HG02798 (cell line): ENCODE measurements around the gene HBEGF.
"Not testable (repeated sequence)": the region's sequence is repeated elsewhere in the genome, so short reads cannot be mapped to it uniquely, and the experiment has no call there.

ENCODE experiments used
- ATAC-seq: cut with Tn5 transposase; IDR thresholded peaks from one replicate; pipeline ENCODE4 v1.9.1; 2021; ENCODE audit warnings: mild to moderate bottlenecking; ENCODE audit not compliant: unreplicated experiment, poor library complexity

The HBEGF gene

DNA sequence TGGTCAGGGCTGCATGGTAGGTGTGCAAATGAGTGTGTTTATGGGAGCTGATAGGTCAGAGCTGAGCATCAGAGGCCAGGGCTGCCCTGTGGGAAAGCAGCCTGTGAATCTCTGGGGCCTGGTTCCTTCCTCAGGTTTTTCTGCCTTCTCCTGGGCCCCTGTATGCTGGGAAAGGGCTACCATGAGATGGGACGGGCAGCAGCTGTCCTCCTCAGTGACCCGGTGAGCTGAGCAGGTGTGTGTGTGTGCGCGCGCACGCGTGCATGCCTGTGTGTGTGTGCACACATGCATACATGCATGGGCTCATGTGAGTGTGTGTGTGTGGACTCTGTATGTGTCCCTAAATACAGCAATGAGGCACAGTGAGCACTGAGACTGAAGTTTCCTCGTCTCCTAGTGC lies 15.9 kb upstream of the HBEGF start:
- no peak for ATAC-seq

DNA sequence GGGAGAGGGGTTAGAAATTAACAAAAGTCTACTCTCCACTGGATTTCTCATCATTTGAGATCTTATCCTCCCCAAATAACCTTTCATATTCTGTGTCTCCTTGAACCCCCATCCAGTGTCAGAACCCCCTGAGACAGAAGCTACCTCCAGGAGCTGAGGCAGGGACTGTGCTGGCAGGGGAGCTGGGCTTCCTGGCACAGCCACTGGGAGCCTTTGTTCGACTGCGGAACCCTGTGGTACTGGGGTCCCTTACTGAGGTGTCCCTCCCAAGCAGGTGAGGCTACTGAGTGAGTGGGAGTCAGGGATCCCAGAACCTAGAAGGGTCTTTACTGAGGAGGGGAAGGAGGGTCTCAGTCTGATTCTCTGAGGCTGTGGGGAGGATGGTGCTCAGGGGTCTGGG lies 15.5 kb upstream of the HBEGF start:
- no peak for ATAC-seq

DNA sequence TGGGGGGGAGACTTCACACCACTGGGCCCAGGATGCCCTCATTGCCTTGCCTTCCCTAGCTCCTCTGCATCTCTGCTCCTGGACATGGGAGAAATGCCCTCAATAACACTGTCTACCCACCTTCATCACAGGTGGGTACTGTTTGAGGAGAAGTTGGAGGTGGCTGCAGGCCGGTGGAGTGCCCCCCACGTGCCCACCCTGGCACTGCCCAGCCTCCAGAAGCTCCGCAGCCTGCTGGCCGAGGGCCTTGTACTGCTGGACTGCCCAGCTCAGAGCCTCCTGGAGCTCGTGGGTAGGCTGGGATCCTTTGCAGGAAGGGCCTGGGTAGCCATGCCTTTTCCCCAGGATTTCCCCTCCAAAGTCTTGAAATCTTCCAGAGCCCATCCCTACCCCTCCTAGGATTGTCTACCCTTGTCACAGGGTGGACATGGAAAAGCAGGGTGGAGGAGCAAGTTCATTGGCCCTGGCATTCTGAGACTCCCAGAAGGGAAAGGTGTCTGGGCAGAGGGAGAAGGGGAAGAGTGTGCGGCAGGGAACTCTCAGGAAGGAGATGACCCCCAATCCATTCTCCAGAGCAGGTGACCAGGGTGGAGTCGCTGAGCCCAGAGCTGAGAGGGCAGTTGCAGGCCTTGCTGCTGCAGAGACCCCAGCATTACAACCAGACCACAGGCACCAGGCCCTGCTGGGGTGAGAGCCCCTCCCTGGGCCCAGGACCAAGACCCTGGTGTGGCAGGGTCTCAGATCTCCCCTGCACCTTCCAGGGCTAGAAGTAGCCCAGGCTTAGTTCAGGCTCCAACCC lies 14.5 kb upstream of the HBEGF start:
- ATAC-seq = no peak

DNA sequence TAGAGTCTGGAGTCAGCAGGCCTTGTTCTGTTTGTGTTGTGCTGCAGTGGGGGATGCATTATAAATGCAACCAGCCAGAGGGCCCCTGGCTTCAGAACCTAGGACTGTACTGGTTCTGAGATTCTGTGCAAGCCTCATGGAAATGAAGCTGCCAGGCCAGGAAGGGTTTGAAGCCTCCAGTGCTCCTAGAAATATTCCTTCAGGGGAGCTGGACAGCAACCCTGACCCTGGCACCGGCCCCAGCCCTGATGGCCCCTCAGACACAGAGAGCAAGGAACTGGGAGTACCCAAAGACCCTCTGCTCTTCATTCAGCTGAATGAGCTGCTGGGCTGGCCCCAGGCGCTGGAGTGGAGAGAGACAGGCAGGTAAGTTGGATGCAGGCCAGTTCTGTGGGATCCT lies 13.7 kb upstream of the HBEGF start, which contains the start of gene SLC4A9:
SLC4A9 (plus strand) TSS at position 94 of the 400 bp plus-strand sequence; CDS start at position 137, 43 bp downstream.
- no peak for ATAC-seq

DNA sequence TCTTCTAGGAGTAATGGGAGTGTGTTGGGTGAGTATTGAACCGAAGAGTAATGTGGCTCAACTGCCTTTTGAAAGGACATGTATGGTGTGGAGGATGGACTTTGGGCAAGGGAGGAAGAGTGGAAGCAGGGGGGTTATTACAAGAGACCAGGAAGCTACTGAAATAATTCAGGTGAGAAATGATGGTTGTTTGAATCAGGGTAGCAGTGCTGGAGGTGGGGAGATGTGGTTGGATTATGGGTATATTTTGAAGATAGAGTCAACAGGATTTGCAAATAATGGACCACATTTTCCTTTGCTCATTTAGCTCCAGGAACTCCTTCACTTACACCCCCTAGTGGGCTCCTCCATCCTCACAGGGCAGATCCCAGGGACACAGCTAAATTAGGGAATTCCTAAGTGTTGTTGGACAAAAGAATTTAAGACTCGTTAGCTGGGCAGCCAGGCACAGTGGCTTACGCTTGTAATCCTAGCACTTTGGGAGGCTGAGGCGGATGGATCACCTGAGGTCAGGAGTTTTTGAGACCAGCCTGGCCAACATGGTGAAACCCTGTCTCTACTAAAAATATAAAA lies 12.4 kb upstream of the HBEGF start:
- no peak for ATAC-seq

DNA sequence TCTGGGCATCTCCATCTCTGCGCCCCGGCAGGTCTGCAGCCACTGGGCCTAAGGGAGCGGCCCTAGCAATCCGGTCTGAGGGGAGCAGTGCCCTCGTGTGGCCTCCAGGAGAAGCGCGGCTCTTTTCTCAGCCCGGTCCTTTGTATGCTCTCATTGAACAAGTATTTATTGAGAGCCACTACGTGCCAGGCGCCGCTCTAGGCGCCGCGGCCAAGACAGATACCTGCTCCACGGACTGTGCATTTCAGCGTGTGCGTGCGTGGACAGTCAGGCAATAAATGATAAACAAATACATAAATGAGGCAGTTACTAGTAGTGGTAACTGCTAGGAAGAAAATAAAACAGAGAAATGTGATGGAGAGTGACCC lies 11.3 kb upstream of the HBEGF start:
- peak; percentile 93 for ATAC-seq

DNA sequence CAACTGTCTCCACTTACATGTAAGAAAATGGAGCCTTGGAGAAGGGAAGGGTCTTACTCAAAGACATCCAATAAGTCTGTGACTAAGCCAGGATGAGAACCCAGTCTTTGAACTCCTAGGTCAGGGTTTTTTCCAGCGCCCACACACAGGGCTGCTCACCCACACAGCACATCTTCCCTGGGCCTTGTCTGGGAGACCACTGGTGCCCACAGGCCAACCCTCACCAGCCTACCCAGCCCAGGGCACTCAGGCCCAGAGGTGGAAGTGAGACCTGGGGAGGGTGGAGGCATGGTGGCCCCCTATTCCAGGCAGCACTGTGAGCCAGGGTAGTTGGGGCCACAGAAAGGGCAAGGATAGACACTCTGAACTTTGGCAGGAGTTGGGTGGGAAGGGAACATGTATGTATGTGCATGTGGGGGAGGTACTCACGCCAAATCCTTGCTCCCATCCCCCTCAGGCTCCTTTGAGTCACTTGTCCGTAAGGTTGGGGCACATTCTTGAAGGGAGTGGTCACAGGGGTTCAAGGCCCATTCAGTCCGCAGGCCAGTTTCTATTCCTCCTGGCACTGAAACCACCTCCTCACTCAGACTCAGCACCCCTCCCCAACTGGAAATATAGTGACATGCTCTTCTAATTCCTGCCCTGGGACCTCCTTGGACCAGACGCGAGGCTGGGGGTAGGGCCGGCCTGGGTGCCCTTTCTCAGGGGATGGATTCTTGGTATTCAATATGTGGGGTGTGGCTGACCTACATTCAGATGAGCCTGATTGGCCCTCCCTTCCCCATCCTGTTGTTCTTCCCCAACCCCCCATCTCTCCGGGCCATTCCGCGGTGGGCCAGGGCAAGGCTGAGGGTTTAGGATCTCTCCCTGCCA lies 10.7 kb upstream of the HBEGF start:
- ATAC-seq = peak; percentile 20

DNA sequence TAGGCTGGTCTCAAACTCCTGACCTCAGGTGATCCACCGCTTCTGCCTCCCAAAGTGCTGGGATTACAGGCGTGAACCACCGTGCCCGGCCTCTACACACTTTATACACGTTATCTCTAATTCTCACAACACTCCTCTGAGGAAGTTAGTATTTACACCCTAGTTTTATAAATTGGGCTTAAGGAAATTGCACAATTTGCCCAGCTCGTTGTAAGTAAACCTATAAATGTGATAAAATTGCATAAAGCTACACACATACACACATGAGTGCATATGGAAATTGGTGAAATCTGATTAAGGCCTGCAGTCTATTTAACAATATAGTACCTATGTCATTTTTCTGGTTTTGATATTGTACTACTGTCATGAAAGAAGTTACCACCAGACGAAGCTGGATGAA lies 9.1 kb upstream of the HBEGF start:
- ATAC-seq = no peak

DNA sequence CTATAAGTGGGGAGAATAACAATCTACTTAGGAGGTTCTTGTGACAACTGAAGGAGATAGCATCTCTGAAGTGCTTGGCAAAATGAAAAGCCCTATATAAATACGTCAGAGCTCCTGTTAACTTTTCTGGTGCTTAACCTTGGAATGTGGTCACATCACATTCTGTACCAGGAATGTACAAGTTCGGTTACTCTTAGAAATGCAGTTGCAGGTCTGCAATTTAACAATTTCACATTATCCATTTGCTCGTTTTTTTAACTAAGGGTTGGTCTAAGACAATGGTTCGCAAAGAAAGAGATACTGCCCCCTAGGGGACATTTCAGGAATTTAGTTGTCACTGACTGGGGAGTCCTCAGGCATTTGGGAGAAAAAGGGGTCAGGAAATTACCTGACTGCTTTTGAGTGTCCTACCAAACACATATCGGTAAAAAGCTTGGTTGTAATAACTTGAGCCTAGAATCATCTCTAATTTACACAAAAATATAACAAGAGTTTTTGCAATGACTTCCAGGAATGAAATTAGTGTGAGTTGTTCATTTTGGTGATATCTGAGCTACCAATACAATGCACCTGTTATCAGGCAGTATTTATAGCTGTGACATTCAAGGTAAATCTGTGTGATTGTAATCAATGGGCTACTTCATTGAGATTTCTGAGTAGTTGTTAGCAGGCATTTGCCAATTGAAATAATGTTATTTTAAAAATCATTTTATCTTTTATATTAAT lies 5.4 kb upstream of the HBEGF start:
- no peak for ATAC-seq

DNA sequence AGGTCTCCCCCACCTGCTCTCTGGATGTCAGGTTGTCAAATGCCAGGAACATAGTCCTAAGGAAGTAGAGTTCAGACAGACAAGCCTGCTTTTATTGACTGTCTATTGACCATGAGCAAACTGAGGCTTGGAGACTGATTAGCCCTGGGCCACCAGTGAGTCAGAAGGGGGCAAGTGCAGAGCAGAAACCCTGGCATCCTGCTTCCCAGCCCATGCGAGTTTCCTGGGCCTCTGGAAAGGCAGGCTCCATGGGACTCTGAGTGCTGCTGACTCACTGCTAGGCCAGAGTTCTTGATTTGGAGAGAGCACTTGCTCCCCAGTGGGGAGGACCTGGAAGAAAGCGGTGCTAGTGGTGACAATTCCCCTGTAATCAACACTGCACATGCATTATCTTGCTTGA lies 2.8 kb upstream of the HBEGF start:
- ATAC-seq = no peak

DNA sequence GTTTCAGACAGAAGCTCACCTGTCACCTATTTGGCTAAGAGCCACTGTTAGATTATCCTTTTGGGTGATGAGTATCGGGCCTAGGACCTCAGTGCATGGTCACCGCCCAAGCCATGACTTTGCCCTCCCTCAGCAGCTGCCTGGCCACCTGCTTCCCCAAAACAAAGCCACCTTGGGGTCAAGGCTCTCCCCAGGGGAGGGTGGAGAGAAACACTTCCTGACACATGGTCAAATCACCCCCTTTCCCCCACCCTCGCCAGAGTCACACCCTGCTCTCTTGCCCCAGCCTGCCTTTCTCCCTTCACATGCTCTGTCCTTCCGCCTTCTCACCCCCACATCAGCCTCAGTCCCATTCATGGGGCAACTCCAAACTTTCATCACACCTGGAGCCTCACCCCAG lies 1.7 kb upstream of the HBEGF start:
- no peak for ATAC-seq

DNA sequence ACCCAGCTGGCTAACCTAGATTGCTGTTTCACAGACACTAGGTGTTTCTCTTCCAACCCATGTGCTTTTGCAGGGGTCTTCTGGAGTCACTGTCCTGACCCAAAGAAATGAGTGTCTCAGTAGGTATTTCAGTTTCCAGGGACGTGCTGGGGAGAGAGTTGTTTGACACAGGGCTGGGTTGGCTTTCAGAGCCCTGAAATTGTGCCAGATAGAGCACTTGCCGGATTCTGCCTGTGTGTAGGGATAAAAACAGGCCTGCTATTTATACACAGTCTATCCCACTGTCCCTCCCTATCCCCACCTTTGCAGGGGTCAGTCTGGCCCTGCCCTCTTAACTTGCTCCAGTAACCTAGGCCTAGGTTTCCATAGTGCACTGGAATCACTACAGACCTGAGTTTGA lies 957 bp upstream of the HBEGF start:
- no peak for ATAC-seq

DNA sequence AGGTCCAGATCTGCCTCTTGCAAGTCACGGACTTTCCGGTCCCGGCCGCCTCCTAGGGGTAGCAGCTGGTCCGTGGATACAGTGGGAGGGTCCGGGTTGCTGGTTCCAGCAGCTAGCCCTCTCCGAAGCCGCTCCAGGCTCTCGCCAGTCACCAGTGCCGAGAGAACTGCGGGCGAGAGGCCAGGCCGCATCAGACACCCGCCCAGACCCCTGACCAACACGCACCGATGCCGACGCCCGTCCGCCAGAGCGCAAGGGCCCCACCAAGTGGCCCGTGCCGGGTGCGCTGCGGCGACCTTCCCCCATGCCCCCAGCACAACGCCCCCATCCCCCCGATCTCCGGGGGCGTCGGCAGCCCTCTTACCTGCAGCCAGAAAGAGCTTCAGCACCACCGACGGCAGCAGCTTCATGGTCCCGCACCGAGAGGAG lies 470 bp downstream of the HBEGF start:
- ATAC-seq = peak; percentile 6

DNA sequence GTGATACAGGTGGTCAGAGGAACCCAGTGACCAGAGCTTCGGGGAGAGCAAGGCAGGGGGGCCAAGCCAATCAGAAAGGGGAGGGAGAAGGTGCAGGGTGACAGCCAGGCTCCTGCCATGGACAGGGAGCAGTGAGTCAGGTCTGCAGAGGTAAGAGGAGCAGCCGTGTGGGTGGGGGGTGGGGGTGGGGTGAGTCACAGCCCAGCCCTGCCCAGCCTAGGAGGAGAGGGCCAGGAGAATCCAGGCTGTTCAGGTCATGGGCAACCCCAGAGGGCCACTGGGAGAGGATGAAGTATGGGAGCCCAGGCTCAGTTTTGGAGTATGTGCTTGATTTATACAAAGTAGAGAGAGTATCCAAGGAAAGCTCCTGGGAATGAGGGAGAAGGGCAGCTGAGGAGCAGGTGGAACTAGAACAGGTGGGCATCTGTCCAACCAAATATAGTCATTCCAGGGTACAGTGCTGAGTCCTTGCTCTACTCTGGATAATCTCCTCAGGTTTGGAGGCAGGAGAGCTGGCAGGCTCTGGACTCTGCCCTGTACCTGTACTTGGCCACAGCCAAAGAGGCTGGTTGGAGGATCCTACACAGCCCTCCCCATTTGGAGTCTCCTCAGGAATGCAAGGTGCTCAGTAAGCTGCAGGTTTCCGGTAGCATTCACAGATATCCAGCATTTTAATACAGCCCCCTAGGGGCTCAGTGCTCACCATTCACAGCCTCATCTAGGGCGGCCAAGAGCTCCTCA lies 1.6 kb downstream of the HBEGF start:
- no peak for ATAC-seq

DNA sequence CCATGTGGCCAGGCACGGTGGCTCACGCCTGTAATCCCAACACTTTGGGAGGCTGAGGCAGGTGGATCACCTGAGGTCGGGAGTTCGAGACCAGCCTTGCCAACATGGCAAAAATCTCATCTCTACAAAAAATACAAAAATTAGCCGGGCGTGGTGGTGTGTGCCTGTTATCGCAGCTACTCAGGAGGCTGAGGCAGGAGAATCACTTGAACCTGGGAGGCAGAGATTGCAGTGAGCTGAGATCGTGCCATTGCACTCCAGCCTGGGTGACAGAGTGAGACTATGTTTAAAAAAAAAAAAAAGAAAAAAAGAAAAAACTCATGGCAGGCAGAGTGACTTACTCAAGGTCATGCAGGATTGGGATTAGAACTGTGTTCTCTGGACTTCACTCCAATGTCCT lies 2.6 kb downstream of the HBEGF start:
- not testable (repeated sequence) for ATAC-seq

DNA sequence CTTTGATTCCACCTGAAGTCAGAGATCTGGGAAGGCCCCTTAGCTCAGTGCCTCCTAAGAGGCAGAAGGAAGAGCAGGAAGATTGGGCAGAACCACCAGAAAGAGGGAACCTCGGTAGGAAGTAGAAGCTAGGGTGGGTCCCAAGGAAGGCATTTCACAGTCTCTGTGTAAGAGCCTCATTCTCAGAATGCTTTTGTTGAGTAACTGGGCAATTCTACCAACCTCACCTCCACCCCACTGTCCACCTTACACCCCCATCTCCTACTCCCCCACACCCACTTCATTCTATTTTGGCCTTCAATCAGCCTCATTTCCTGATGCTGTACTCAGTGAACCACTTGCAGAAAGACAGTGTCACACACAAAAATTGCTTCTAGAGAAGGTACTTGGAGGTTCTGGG lies 3.5 kb downstream of the HBEGF start:
- ATAC-seq = no peak

DNA sequence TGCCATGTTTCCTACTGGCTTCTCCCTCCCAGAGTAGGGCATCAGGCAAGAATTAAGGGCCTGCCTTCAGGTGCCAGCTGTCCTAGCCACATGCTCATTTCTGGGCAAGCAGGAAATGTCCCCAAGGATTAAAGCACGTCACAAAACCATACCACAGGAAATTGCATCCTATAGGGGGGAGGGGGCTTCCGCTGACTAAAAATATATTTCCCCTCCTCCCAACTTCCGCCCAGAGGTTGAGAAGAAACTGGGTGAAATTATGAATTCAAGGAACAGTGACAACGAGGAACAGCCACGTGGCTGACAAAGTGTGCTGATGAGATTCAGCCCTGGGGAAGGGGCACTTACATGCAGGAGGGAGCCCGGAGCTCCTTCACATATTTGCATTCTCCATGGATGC lies 4.1 kb downstream of the HBEGF start:
- no peak for ATAC-seq

DNA sequence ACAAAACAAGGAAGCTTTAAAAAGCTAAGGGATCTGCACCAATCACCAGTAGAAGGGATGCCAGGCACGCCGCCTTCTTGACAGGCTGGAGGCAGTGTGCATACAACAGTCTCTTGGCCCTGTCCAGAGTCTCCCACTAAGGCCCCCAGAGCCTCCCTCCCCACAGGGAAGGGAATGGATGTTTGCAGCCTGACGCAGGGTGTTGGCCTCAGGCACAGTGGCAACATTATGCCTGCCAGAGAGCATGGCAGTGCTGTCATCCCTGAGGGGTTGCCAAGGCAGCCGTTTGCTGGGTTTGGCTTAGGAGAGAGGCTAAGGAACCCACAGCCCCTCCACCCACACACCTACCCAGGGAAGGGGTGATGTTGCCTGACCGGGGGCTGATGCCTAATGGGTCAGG lies 4.8 kb downstream of the HBEGF start:
- ATAC-seq = no peak

DNA sequence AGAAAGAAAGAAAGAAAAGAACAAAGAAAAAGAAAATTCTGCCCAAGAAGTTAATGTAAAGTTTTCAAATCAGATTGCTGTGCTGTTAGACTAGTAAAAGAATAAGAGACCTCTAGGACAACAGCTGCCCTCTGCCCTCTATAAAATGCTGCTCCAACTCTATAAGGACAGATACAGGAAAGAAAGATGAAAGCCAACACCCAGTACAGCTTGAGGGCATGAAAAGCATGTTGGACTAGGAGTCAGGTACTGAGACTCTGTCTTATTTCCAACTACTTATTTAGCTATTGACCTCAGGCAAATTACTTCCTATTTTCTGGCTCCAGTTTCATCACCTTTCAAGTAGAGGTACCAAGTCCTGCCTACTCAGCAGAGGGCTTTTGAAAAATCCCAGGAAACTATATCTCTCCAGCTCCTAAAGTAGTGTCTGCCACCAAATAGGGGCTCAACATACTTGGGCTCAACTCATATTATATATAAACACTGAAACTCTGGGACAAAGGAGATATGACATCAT lies 5.7 kb downstream of the HBEGF start:
- ATAC-seq = no peak

DNA sequence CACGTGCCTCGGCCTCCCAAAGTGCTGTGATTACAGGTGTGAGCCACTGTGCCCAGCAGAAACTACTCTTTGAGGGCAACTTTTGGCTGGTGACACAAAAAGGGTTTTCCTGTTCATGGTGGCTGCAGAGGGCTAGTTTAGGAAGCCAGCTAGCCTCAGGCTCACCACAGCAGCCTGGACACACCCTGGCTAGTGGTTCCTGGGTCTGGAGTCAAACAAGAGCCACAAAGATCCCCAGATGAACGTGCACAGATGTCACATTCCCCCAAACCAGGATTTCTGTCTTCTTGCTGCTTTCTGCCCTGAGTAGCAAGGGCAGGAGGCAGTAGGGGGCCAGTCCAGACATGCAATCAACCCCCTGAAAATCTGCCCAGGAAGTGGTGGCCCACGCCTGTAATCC lies 6.8 kb downstream of the HBEGF start:
- no peak for ATAC-seq
